HG03460 (cell line): ENCODE measurements around the gene MYRIP.
A peak's percentile ranks its signal among the peaks of the same experiment; 100 is the strongest.
"Not testable (repeated sequence)": the region's sequence is repeated elsewhere in the genome, so short reads cannot be mapped to it uniquely, and the experiment has no call there.

ENCODE experiments used
- ATAC-seq: cut with Tn5 transposase; IDR thresholded peaks from one replicate; pipeline ENCODE4 v1.9.1; 2021; ENCODE audit not compliant: unreplicated experiment

MYRIP gene

DNA sequence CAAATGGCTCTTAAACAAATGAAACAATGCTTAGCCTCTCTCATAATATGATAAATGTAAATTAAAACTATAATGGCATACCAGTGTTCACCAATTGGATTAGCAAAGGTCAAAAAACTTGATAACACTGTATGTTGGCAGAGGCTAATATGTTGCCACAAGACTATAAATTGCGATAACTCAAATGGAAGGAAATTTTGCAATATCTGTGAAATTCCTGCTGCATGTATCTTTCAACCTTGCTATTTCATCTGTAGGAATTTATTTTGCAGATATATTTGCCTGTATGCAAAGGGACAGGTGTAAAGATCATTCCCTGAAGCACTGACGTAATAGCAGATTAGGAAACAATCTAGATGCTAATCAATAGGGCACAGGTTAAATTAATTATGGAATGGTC lies 308.7 kb downstream of the MYRIP start:
- ATAC-seq, result no peak

DNA sequence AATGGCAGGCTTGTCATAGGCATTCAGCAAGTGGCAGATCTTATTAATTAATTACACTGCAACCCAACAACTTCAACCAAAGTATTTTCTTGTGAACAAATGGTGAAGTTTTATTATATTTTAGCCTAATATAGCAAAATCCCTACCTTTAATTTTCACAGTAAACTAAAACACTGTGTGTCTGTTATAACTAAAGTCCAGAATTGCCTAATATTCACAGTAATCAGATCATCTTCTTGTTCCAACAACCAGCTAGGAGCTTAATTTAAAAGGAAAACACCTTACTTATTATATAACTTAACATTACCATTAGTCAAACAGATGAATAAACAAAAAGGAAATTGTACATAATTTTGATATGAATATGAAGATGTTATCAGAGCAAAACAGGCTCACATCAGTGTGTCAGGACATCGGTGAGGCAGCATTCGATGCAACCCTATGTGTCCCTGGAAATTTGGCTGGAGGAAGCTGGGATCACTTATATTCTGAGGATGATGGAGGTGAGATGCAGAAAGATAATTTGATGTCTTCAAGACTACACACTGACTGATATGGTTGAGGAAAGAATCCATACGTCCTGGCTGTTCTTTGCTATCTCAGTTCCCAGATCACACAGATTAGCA lies 310.8 kb downstream of the MYRIP start:
- ATAC-seq, result no peak

DNA sequence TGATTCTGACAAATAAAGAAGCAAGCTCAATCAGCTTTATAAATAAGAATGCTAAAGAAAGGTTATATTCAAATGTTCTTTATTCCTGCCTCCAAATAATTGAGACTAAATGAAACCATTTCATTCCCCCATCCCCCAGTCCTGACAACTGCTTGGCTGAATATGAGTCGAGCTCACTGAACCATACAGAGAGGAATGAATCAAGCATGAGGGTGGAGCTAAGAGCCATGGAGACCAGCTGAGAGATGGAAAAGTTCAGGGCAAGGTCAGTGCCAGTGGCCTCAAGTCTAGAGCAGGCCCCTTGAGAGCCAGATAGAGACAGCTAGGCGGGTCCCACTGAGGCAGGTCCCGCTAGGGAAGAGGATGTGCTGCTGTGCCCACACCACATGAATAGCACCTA lies 311.4 kb downstream of the MYRIP start:
- ATAC-seq, result no peak

DNA sequence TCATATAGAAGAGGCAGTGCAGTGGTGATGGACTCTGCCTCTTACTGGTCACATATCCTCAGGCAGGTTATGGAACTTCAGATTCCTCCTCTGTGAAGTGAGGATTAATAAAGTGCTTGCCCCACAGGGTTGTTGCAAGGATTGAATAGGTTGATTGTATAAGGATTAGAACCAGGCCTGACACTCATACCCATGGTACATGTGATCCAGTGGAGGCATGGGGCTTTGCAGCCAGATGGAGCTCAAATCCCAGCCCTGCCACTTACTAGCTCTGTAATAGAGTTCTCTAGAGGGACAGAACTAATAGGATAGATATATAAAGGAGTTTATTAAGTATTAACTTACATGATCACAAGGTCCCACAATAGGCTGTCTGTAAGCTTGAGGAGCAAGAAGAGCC lies 315.5 kb downstream of the MYRIP start:
- no peak for ATAC-seq

DNA sequence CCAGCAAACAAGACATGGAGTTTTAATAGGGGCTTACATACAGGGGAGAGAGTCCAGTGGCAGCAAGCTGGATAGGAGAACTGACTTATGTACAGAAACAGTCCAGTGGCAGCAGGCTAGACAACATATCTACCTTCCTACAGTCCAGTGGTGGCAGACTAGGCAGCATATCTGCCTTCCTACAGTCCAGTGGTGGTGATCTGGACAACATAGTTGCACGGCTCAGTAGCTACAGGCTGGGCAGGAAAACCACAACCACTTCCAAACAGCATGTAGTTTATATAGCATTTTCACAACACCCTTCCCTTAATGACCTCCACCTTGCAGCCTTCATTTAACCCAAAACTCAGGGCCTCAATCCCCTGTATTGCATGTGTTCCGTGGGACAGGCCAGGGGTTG lies 318.8 kb downstream of the MYRIP start:
- no peak for ATAC-seq

DNA sequence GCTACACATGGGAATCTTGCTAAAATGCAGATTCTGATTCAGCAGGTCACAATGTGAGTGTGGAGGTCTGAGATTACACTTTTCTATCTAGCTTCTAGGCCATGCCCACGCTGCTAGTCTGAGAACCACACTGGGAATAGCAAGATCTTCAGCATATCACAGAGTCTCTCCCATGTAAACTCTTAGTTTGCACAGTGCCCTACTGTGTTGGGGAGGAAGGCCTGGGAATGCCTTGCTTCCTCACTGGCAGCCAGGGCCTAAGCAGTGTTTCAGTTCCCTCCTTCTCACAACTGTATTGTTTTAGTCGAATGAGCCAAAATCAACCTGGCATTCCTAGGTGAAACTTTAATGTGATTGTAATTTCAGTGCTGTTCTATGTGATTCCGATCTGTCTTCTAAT lies 320.1 kb downstream of the MYRIP start:
- no peak for ATAC-seq

DNA sequence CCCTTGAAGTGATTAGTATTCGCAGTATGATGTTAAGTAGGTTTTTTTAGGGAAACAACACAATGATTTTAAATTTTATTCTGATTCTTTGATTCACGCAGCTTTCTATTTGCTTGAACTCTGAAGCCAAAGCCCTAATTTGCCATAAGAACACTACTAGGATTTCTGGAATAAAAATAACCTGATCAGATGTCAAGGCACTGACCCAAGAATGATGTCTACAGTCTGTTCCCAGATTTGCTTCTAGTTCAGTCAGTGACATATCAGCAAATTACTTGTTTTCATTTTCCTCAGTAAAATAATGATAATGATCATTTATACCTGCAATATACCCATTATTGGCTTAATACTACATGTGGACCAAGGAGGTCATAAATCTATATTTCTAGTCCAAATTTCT lies 320.6 kb downstream of the MYRIP start:
- no peak for ATAC-seq

DNA sequence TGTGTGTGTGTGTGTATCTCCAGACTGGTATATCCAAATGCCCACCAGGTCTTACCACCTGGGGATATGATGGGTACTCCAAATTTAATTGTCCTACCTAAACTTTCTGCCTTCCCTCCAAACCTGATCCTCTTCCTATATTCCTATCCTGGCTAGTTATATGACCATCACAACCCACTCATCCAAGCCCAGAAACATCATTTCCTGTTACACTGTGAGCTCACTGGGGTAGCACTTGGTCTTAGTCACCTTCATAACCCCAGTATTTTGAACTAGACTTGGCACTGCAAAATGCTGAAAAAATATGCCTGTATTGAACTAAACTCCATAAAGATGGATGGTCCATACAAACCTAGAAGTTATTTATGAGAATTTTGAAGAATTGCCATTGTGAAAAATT lies 321.3 kb downstream of the MYRIP start:
- no peak for ATAC-seq

DNA sequence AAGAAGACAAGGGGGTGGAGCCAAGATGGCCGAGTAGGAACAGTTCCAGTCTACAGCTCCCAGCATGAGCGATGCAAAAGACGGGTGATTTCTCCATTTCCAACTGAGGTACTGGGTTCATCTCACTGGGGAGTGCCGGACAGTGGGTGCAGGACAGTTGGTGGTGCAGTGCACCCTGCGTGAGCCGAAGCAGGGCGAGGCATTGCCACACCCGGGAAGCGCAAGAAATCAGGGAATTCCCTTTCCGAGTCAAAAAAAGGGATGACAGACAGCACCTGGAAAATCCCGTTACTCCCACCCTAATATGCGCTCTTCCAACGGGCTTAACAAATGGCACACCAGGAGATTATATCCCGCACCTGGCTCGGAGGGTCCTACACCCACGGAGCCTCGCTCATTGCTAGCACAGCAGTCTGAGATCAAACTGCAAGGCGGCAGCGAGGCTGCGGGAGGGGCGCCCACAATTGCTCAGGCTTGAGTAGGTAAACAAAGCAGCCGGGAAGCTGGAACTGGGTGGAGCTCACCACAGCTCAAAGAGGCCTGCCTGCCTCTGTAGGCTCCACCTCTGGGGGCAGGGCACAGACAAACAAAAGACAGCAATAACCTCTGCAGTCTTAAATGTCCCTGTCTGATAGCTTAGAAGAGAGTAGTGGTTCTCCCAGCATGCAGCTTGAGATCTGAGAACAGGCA lies 324.6 kb downstream of the MYRIP start:
- ATAC-seq, result not testable (repeated sequence)

DNA sequence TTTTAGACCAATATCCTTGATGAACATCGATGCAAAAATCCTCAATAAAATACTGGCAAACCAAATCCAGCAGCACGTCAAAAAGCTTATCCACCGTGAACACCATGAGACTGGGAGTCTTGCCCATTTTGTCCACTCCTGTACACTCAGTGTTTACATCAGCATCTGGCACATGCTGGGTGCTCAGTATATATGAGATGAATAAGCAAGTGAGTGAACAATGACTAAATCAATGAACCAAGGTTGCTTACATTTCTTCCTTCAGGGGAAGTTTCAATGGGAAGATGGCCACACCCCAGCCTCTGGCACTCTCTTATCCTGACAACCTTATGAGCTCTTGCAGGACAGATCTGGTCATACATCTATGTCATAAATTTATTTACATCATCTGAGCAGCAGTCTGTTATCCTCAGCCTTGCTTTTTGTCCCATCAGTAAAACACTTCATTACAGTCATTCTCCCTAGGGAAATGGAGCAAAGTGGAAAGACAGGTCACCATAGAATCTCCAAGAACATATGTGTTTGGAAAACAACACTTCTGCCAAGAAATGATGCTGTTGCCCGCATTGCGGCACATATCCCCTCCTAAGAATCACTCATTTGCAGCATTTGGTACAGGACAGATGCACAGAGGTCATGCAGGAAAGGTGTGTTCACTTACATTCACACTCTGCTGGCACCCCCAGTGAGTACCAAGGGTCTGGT lies 328.3 kb downstream of the MYRIP start:
- ATAC-seq, result no peak

DNA sequence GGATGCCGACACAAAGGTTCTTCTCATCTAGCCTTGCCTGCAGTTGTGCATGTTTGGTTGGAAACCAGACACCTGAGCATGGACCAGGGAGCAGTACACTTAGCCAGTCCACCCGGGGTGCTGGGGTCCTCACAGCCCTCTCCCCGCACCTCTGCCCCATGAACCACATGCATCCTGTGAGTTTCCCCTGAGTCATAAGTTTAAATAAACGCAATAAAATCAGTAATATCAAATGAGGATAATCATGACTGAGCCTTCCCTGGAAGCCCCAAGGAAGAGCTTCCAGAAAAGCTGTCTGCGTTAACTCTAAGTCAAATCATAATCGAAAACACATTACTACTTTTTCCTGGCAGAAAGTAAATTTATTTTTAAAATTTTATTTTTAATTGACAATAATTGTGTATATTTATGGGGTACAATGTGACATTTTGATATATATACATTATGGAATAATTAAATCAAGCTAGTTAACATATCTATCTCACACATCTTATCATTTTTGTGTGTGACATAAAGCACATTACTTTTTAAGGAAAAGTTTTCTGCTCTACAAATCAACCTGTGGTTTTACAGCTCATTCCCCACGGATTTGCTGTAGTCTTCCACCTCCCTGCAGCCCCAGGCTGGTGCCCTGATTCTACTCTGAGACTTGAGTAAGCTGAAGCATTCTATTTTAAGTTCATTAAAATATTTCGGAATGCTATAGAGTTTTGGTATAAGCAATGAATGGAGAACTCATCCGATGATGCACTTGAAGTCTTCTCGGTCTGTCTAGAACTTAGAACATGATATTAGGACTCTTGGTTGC lies 334.1 kb downstream of the MYRIP start:
- no peak for ATAC-seq

DNA sequence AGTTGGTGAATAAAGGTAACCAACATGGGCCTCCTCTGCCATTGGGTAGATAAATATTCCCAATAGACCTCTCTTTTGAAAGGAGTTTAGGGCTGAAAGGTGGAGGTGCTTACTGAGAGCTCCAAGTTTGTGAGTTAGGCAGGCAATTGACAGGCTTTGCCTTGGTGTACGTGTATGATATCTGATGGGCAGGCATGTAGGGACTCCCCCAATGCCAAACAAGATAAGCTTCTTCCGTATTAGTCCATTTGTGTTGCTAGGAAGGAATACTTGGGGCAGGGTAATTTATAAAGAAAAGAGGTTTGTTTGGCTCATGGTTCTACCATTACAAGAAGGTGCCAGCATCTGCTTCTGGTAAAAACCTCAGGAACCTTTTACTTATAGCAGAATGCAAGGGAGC lies 339.4 kb downstream of the MYRIP start:
- no peak for ATAC-seq

DNA sequence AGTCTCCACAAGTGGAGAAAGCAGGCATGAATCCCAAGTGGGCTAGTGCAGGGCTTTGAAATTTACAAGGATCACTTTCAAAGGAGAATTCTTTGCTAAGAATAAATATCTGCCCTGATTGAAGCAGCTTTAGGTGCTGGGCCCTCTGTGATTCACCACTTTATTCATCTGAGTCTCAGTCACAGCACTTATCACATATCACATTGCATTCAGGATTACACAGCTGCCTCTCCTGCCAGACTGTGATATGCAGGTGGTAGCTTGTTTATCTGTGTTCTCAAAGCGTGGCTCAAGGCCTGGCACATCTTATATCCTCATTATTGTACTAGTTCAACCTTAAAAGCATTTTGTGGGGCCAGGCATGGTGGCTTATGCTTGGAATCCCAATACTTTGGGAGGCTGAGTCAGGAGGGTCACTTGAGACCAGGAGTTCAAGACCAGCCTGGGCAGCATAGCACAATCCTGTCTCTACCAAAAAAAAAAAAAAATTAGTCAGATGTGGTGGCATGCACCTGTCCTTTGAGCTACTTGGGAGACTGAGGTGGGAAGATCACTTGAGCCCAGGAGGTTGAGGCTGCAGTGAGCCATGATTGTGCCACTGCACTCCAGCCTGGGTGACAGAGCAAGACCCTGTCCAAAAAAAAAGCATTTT lies 343.2 kb downstream of the MYRIP start:
- ATAC-seq, result no peak

DNA sequence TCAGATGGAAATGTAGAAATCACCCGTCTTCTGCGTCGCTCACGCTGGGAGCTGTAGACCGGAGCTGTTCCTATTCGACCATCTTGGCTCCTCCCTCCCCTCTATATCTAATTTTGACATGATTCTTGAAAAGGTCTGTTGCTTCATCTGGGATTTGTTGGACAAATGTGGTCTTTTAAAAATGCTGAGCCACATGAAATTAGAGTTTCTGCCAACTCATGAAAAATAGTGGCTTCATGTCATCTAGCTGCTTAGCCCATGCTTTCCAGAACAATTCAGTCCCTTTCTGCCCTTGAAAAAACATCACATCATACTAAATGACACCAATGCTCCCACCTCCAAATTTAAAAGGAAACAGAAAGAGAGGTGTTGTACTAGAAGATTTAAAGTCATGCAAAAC lies 351.5 kb downstream of the MYRIP start:
- no peak for ATAC-seq

DNA sequence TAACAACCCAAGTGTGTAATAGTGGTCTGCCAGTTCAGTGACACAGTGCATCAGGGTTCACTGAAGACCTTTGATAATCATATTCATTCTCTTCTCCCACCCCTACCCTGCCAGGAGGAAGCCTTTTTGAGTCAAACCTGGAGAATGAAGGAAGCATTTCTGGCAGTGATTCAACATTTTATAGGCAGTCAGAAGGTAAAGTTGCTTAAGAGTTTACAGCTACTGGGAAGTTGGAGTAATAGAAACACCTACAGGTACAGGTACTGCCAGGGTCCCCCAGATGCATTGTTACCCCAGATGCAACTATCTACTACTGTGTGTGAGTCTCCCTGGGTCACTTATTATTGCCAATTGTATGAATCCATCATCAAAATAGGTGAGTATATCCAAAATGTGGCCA lies 353.2 kb downstream of the MYRIP start:
- no peak for ATAC-seq

DNA sequence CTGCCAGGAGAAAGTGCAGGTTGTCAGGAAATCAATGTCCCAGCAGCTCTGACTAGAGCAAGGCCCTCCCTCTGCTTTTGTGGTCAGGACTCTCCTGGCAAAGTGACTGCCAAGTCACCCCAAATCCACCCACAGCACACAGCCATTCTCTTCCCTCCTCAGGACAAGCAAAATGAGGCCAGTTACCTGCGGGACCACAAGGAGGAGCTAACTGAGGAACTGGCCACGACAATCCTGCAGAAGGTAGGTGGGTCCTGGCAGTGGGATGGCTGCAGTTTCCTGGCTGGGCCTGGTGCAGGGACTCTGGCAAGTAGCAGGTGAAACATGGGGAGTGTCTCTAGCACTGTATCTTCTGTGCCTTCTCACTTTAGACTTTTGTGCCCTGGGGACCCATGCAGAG lies 357.6 kb downstream of the MYRIP start:
- ATAC-seq, result no peak

DNA sequence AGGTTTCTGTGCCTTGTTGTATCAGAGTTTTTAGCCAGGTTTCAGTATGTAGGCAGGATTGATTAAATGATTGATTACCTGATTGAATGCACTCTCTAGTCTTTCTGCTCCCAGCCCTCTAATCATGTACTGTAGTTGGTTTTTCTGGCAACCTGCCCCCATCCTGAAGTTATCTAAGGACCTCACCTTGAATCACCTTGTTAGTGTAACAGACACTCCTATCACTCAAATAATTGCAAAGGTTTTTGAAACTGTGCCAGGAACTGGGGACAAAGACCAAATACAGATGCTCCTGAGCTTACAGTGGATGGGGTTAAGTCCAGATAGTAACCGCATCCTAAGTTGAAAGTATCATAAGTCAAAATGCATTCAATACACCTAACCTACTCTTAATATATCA lies 358.5 kb downstream of the MYRIP start:
- no peak for ATAC-seq

DNA sequence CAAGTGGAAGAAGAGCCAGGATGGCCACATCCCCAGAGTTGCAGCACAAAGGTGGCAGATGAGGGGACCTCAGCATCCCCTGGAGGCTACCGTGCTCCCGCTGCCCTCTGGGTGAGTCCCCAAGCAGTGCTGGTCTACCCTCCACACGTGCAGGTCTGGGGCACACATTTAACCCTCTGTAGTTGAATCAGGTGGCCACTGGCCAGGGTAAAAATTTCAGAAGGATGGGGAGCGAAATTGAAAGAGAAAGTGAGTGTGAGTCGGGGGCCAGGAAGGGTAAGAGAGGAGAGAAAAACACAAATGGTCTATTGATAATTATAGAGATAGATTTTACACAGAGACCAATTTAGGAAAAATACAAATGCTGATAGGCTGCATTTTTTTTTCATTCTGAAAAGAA lies 360.6 kb downstream of the MYRIP start:
- peak; percentile 42 for ATAC-seq

DNA sequence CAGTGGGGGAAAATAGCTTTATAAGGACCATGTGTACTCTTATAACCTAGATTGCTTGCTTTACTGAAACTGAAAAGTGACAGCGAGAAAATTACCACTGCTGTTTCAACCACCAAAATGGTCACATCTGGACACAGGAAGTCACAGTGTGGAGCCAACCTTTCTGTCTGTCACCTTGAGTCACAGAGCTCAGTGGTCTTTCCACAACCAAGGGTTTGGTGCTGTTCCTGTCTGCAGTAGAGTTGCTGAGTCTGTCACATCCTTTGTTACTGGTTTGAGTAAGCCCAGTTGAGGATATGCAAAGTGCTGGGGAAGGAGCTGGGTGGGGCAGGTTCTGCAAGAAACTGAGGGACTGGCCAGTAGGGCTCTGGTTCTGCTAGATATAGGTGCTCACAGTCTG lies 361.0 kb downstream of the MYRIP start:
- peak; percentile 97 for ATAC-seq

DNA sequence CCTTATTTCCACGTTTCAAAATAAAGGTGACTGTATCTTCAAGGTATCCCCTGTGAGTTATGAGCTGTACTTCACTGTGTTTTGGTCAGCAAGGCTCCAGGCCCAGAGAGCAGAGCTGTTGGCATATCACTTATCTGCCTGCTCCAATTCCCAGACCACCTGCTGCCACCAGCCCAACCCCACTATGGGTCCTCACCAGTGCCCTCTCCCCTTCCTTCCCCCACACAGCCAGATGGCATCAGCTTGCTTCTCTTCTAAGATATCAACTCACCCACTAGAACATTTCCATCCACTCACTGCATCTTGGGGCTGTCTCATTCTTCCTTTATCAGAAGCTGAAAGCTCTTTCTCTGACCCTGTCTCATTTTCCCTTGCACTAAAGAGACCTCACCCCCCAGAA lies 363.2 kb downstream of the MYRIP start:
- no peak for ATAC-seq

DNA sequence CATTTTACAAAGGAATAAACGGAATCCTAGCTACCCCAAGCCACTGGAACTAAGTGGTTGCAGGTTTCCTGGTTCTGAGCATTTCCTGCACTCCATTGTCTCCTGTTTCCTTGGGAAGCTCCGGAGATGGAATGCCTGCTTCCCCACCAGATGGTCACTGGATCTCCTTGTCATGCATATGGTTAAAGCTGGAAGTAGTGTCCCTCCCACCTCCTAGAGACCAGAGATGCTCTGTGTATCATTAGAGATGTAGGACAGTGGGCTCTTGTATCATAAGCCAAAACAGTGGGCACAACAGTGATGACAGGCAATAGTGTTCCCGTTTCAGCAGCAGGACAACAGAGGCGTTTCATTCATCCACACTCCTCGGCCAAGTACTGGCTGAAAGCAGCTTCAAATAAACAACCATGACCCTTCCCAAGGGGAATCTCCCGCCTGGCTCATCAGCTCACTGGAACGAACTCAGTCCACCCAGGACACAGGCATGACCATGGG lies 363.9 kb downstream of the MYRIP start:
- no peak for ATAC-seq
